GM12878 (cell line): ENCODE data around the gene MRPS18A. TPM values are rescaled to one million over a fixed set of nuclear protein-coding genes. Genes with fewer than 3 reads are reported as not detected.
A peak's percentile ranks its signal among the peaks of the same experiment; 100 is the strongest.

Experiments used
- ASH2L ChIP-seq: fragments of 300-600, 200-600 bp; sonication (generic); IDR thresholded peaks from 2 replicates; pipeline ENCODE4 v1.6.1; 2017; ENCODE audit warnings: low read depth, mild to moderate bottlenecking, borderline replicate concordance
- CHD2 ChIP-seq: IDR thresholded peaks from 2 replicates; pipeline ENCODE4 v1.6.1; 2011; ENCODE audit warnings: low read depth, low read length, improper control_type of control experiment, borderline replicate concordance
- EP300 ChIP-seq, 2 experiments: fragments of 150-350 bp in 1 of 2; IDR thresholded peaks; 2 replicates each; pipeline ENCODE4 v1.6.1; 2011 to 2012; ENCODE audit warnings: low read depth in 2 of 2, low read length in 2 of 2, borderline replicate concordance in 1 of 2, improper control_type of control experiment in 1 of 2, inconsistent platforms in 1 of 2; ENCODE audit not compliant: control insufficient read depth in 1 of 2
- ETV6 ChIP-seq, 2 experiments: fragments of 450-650 bp in 1 of 2; IDR thresholded peaks in 1 of 2; conservative IDR thresholded peaks in 1 of 2; 2 replicates each; pipeline ENCODE4 v1.6.1; 2014; ENCODE audit warnings: antibody characterized with exemption in 1 of 2, borderline replicate concordance in 1 of 2, low read depth in 1 of 2, mild to moderate bottlenecking in 1 of 2, moderate library complexity in 1 of 2
- FOXM1 ChIP-seq: IDR thresholded peaks from 2 replicates; pipeline ENCODE4 v1.6.1; 2012; ENCODE audit warnings: low read depth, mild to moderate bottlenecking, inconsistent platforms, low read length, moderate library complexity
- GATAD2B ChIP-seq: fragments of 450-650 bp; conservative IDR thresholded peaks from 2 replicates; pipeline ENCODE4 v1.6.1; 2017; ENCODE audit warnings: low read depth, mild to moderate bottlenecking, moderate library complexity
- IKZF1 ChIP-seq: fragments of 450-650 bp; conservative IDR thresholded peaks from 2 replicates; pipeline ENCODE4 v1.6.1; 2017; ENCODE audit warnings: antibody characterized with exemption, mild to moderate bottlenecking
- IKZF2 ChIP-seq, 2 experiments: fragments of 450-650 bp; IDR thresholded peaks; 2 replicates each; pipeline ENCODE4 v1.6.1; 2017; ENCODE audit warnings: mild to moderate bottlenecking in 2 of 2, moderate library complexity in 2 of 2
- LARP7 ChIP-seq: fragments of 450-650 bp; IDR thresholded peaks from 2 replicates; pipeline ENCODE4 v1.6.1; 2017; ENCODE audit warnings: mild to moderate bottlenecking
- MAX ChIP-seq: IDR thresholded peaks from 2 replicates; pipeline ENCODE4 v1.6.1; 2012; ENCODE audit warnings: low read depth, low read length, improper control_type of control experiment
- MEF2B ChIP-seq: fragments of 450-650 bp; IDR thresholded peaks from 2 replicates; pipeline ENCODE4 v1.6.1; 2018; ENCODE audit warnings: mild to moderate bottlenecking, moderate library complexity; ENCODE audit not compliant: partially characterized antibody, poor library complexity, severe bottlenecking
- MLLT1 ChIP-seq: fragments of 450-650 bp; IDR thresholded peaks from 2 replicates; pipeline ENCODE4 v1.6.1; 2016; ENCODE audit warnings: mild to moderate bottlenecking
- MTA3 ChIP-seq: IDR thresholded peaks from 2 replicates; pipeline ENCODE4 v1.6.1; 2012; ENCODE audit warnings: low read length, inconsistent platforms, borderline replicate concordance
- MXI1 ChIP-seq: fragments of 150-350 bp; IDR thresholded peaks from 2 replicates; pipeline ENCODE4 v1.6.1; 2011; ENCODE audit warnings: low read depth, mild to moderate bottlenecking, inconsistent platforms, low read length, improper control_type of control experiment
- NFYA ChIP-seq: IDR thresholded peaks from 2 replicates; pipeline ENCODE4 v1.6.1; 2011; ENCODE audit warnings: low read depth, mild to moderate bottlenecking, low read length, improper control_type of control experiment, borderline replicate concordance
- PML ChIP-seq: IDR thresholded peaks from 2 replicates; pipeline ENCODE4 v1.6.1; 2012; ENCODE audit warnings: low read length, inconsistent platforms
- RELA ChIP-seq: fragments of 450-650 bp; IDR thresholded peaks from 2 replicates; pipeline ENCODE4 v1.8.0; 2014; ENCODE audit warnings: borderline replicate concordance; ENCODE audit not compliant: partially characterized antibody
- SMARCA5 ChIP-seq: fragments of 450-650 bp; IDR thresholded peaks from 2 replicates; pipeline ENCODE4 v1.6.1; 2017; ENCODE audit warnings: mild to moderate bottlenecking
- STAT1 ChIP-seq: fragments of 450-650 bp; conservative IDR thresholded peaks from 2 replicates; pipeline ENCODE4 v1.6.1; 2014; ENCODE audit warnings: antibody characterized with exemption, mild to moderate bottlenecking
- TBL1XR1 ChIP-seq: IDR thresholded peaks from 2 replicates; pipeline ENCODE4 v1.6.1; 2012; ENCODE audit warnings: low read depth, low read length, improper control_type of control experiment
- TCF12 ChIP-seq: IDR thresholded peaks from 2 replicates; pipeline ENCODE4 v1.6.1; 2011; ENCODE audit warnings: low read depth, mild to moderate bottlenecking, low read length
- ZBTB33 ChIP-seq: fragments of 450-650 bp; IDR thresholded peaks from 2 replicates; pipeline ENCODE4 v1.6.1; 2017; ENCODE audit warnings: mild to moderate bottlenecking
- ZNF217 ChIP-seq: fragments of 450-650 bp; IDR thresholded peaks from 2 replicates; pipeline ENCODE4 v1.6.1; 2017; ENCODE audit warnings: antibody characterized with exemption, mild to moderate bottlenecking
- polyA plus RNA-seq, 11 experiments: library from polyadenylated mRNA; depleted of rRNA in 4 of 11; unstranded in 6 of 11; stranded (reverse) in 5 of 11; fragments of >200 nt; fragmentation: Nextera tagmentation in 4 of 11; fragmentation: Illumina TruSeq in 1 of 11; extraction: Ambion mirVana in 4 of 11; extraction: Trizol in 1 of 11; gene quantifications; 1 replicate in 1 of 11; 2 replicates in 10 of 11; pipeline versions ENCODE4 v1.2.1 to v1.2.3, GENCODE V29; 2011 to 2016; ENCODE audit warnings: inconsistent platforms in 2 of 11, missing spikeins in 2 of 11, low read depth in 1 of 11
- total RNA-seq, 4 experiments: library from RNA; depleted of rRNA in 3 of 4; stranded (reverse); fragments of >200 nt in 3 of 4; fragmentation: Illumina TruSeq in 1 of 4; extraction: Trizol in 1 of 4; gene quantifications; 2 replicates each; pipeline versions ENCODE4 v1.2.1 to v1.2.3, GENCODE V29; 2013 to 2021
- TF ChIP-seq, protein P1 (sequence below): fragments of 450-650 bp; IDR thresholded peaks from 2 replicates; pipeline ENCODE4 v1.6.1; 2014; ENCODE audit warnings: mild to moderate bottlenecking
- TF ChIP-seq, protein P2 (sequence below): fragments of 450-650 bp; IDR thresholded peaks from 2 replicates; pipeline ENCODE4 v1.6.1; 2016; ENCODE audit warnings: mild to moderate bottlenecking

MRPS18A gene
- total and polyA plus RNA-seq, 10 of the 15 experiments (the other 5 are each of a cell fraction or from before 2014, with no cell fraction given): 66.3 to 158 (median 98.7) TPM

- TF ChIP-seq ZBTB33 (no peak), FOXM1 (no peak; the same call in 1 of the 2 replicates), SMARCA5 (no peak), RELA (no peak), MEF2B (peak; percentile 19), MTA3 (no peak), NFYA (no peak), IKZF1 (peak; percentile 91), MAX (0 out of 2 replicates have a peak, but pooled peaks have one; percentile 23), EP300 (IDR thresholded peaks at IDR 0.05; ENCODE audit: borderline replicate concordance in 1 of 2, control insufficient read depth in 1 of 2, low read depth in 2 of 2, low read length in 2 of 2) (no peak), IKZF2 (IDR thresholded peaks at IDR 0.05) (peak; percentile 87 to 90), GATAD2B (no peak), STAT1 (no peak), MLLT1 (no peak), ZNF217 (no peak), PML (no peak), LARP7 (no peak), MXI1 (no peak), ETV6 (conservative IDR thresholded peaks at IDR 0.05 in 1 of 2, IDR thresholded peaks at IDR 0.05 in 1 of 2; ENCODE audit: borderline replicate concordance in 1 of 2, low read depth in 1 of 2) (no peak), TBL1XR1 (no peak; the same call in 1 of the 2 replicates), CHD2 (no peak), TCF12 (no peak), ASH2L (0 out of 2 replicates have a peak, but pooled peaks have one; percentile 44)
- TF ChIP-seq, protein P1, sequence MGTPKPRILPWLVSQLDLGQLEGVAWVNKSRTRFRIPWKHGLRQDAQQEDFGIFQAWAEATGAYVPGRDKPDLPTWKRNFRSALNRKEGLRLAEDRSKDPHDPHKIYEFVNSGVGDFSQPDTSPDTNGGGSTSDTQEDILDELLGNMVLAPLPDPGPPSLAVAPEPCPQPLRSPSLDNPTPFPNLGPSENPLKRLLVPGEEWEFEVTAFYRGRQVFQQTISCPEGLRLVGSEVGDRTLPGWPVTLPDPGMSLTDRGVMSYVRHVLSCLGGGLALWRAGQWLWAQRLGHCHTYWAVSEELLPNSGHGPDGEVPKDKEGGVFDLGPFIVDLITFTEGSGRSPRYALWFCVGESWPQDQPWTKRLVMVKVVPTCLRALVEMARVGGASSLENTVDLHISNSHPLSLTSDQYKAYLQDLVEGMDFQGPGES: no peak
- TF ChIP-seq, protein P2, sequence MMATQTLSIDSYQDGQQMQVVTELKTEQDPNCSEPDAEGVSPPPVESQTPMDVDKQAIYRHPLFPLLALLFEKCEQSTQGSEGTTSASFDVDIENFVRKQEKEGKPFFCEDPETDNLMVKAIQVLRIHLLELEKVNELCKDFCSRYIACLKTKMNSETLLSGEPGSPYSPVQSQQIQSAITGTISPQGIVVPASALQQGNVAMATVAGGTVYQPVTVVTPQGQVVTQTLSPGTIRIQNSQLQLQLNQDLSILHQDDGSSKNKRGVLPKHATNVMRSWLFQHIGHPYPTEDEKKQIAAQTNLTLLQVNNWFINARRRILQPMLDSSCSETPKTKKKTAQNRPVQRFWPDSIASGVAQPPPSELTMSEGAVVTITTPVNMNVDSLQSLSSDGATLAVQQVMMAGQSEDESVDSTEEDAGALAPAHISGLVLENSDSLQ: no peak
Measured at GRCh38 chr6:43714311-43715055, 26.9 kb upstream of the MRPS18A start (continued).
